ENCODE results near the gene HIGD1B. TPM values are rescaled to one million over a fixed set of nuclear protein-coding genes. Genes with fewer than 3 reads are reported as not detected.

Gene HIGD1B
- total and polyA plus RNA-seq, 12 donors: 0.50 to 7.1 (median 1.8) TPM; not detected in 8

DNA sequence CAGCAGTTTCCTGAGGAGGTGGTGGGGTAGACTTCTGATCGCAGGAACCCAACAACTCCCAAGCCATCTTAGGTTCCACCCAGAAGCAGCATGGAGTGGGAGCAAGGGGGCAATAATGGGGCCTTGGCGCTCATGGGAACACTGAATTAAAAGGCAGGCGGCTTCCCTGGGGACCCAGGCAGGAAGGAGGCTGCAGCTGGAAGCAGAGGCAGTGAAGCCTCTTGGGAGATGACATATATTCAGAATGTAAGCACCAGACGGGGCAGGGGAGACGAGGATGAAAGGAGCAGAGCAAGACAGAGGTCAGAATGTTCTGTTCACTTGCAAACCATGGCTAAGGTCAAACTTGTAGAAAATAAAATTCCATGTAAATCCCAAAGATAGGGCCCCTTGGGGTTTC lies 2.9 kb downstream of the HIGD1B start:
- WGBS, 4 donors: 77 to 90% (median 89%) methylated on average over 5 of the region's 5 CpGs
- intact Hi-C loops (cut with DNase I): no loop called here
- no peaks in the 10 kb centered on the region for H3K4me1 ChIP-seq (replicated peaks in 1 of 2)
- no peak overlapping the region for H3K27ac ChIP-seq
- no peak overlapping the region for H3K4me3 ChIP-seq
- no peak for TF ChIP-seq POLR2A (IDR thresholded peaks at IDR 0.05)
- TF ChIP-seq, protein P1, sequence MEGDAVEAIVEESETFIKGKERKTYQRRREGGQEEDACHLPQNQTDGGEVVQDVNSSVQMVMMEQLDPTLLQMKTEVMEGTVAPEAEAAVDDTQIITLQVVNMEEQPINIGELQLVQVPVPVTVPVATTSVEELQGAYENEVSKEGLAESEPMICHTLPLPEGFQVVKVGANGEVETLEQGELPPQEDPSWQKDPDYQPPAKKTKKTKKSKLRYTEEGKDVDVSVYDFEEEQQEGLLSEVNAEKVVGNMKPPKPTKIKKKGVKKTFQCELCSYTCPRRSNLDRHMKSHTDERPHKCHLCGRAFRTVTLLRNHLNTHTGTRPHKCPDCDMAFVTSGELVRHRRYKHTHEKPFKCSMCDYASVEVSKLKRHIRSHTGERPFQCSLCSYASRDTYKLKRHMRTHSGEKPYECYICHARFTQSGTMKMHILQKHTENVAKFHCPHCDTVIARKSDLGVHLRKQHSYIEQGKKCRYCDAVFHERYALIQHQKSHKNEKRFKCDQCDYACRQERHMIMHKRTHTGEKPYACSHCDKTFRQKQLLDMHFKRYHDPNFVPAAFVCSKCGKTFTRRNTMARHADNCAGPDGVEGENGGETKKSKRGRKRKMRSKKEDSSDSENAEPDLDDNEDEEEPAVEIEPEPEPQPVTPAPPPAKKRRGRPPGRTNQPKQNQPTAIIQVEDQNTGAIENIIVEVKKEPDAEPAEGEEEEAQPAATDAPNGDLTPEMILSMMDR (IDR thresholded peaks at IDR 0.05): no peak
- H3K27me3 ChIP-seq: no peaks in the 10 kb centered on the region
- no peaks in the 10 kb centered on the region for H3K9me3 ChIP-seq (replicated peaks in 1 of 3)
- peaks cover 0 to 53% of the 10 kb centered on the region in 2 donors for H3K36me3 ChIP-seq (replicated peaks in 1 of 2)
- DNase-seq: no peak

DNA sequence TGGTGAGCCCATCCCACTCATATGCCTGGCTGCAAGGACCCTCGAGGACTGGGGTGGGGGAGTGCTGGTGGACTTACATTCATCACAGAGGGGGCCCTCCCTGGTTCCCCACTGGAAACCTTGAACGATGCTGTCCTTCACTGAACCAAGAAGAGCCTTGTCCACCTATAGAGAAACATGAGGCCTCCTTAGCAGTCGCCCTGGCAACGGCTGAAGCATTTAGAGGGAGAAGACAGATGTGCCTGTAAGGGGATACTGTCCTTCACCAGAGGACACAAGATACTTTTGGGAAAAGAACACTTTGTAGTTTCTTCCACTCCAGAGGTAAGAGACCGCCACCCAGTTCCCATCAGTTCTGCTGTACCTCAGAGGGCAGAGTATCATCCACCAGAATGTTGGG lies 6.5 kb downstream of the HIGD1B start:
- Histone ChIP-seq H3K27me3 (no peaks in the 10 kb centered on the region), H3K4me3 (no peak overlapping the region), H3K36me3 (replicated peaks in 1 of 2) (peaks cover 0 to 87% of the 10 kb centered on the region in 2 donors), H3K27ac (no peak overlapping the region), H3K9me3 (replicated peaks in 1 of 3) (no peaks in the 10 kb centered on the region), H3K4me1 (replicated peaks in 1 of 2) (no peaks in the 10 kb centered on the region)
- no peak for DNase-seq
- TF ChIP-seq, protein P1 (IDR thresholded peaks at IDR 0.05): no peak
- no peak for TF ChIP-seq POLR2A (IDR thresholded peaks at IDR 0.05)
- 77 to 82% (median 79%) methylated on average over 5 of the region's 5 CpGs for WGBS, 4 donors
- intact Hi-C loops (cut with DNase I): no loop called here

DNA sequence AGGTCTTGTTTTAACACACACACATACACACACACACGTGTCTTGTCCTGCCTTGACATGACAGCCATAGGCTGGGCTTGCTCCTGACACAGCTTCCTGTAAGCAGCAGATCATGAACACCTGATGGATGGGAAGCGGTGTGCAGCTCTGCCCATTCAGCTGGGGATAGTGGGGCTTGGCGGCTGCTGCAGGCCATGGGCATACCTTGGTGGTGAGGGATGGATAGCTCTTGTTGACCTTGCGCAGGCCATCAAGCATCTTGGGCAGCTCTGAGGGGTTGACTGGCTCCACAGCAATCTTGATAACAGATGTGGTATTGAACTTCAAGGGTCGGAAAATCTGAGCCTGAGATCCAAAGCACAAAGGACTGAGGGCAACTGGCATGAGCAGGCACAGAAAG lies 12.0 kb downstream of the HIGD1B start:
- no peak for DNase-seq
- H3K36me3 ChIP-seq (replicated peaks in 1 of 2): peaks cover 0 to 95% of the 10 kb centered on the region in 2 donors
- H3K27me3 ChIP-seq: no peaks in the 10 kb centered on the region
- no peaks in the 10 kb centered on the region for H3K9me3 ChIP-seq (replicated peaks in 1 of 3)
- intact Hi-C loops (cut with DNase I): no loop called here
- no peak overlapping the region for H3K27ac ChIP-seq
- H3K4me3 ChIP-seq: no peak overlapping the region
- 78 to 88% (median 83%) methylated on average over 5 of the region's 5 CpGs for WGBS, 4 donors
- TF ChIP-seq POLR2A (IDR thresholded peaks at IDR 0.05): no peak
- TF ChIP-seq, protein P1 (IDR thresholded peaks at IDR 0.05): no peak
- peaks cover 0 to 11% of the 10 kb centered on the region in 2 donors for H3K4me1 ChIP-seq (replicated peaks in 1 of 2)

DNA sequence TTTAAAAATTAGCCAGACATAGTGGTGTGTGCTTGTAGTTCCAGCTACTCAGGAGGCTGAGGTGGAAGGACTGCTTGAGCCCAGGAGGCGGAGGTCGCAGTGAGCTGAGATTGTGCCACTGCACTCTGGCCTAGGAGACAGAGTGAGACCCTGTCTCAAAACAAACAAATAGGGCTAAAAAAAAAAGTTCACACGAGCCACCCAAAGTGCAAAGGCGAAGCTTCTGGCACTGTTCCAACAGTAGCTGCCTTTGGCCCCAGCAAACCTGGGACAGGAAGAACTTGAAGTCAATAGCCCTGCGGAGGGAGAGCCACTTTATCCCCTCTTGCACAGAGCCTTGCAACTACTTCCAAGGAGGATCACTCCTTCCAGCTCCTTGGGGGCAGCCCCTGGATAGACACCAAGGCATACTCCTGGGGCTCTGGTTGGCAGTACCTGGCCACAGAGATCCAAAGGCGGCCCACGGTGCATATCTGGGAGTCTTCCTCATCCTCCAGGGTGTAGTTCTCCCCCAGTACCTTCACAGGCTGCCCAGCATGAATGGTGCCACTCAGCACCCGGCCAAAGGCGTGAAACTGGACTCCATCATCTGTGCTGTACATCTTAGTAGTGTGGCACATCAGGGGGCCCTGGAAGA lies 14.7 kb downstream of the HIGD1B start:
- TF ChIP-seq POLR2A (IDR thresholded peaks at IDR 0.05): no peak
- TF ChIP-seq, protein P1 (IDR thresholded peaks at IDR 0.05): no peak
- H3K9me3 ChIP-seq (replicated peaks in 1 of 3): no peaks in the 10 kb centered on the region
- intact Hi-C loops (cut with DNase I): no loop called here
- peaks cover 0 to 92% of the 10 kb centered on the region in 2 donors for H3K36me3 ChIP-seq (replicated peaks in 1 of 2)
- H3K4me3 ChIP-seq: no peak overlapping the region
- 82 to 89% (median 85%) methylated on average over 8 to 9 of the region's 9 CpGs for WGBS, 4 donors
- peak overlapping the region in 1 of 5 donors; percentile 3 for H3K27ac ChIP-seq
- H3K4me1 ChIP-seq (replicated peaks in 1 of 2): peaks cover 0 to 11% of the 10 kb centered on the region in 2 donors
- DNase-seq: no peak
- H3K27me3 ChIP-seq: no peaks in the 10 kb centered on the region

All from adrenal gland (tissue), 12 donors.